OCI-LY1 (cell line): ENCODE measurements around the gene YPEL2.

Source experiments
- CTCF ChIP-seq: fragments of 200-600 bp; sonication (generic), shearing (Covaris generic); IDR thresholded peaks from 2 replicates; pipeline ENCODE4 v1.5.1; 2017; ENCODE audit warnings: mild to moderate bottlenecking, antibody characterized with exemption, low read length, moderate library complexity, mixed read lengths
- EZH2 ChIP-seq: fragments of 200-600 bp; sonication (generic), shearing (Covaris generic); IDR thresholded peaks from 2 replicates; pipeline ENCODE4 v1.8.0; 2017; ENCODE audit warnings: borderline replicate concordance, mixed run types, mild to moderate bottlenecking, antibody characterized with exemption, low read length, moderate library complexity, mixed read lengths

- TF ChIP-seq CTCF = no peak
- TF ChIP-seq EZH2 = no peak
These were observed 105.4 kb downstream of the YPEL2 start for GRCh38 chr17:59436900-59437299.
